Measurements from ENCODE around the gene OVCA2.
A peak's percentile ranks its signal among the peaks of the same experiment; 100 is the strongest.

The OVCA2 gene

GRCh38 chr17:2068031-2068518 is 26.3 kb downstream of the OVCA2 start:
- DNase-seq, result no peak

- DNase-seq, result no peak
These were observed 26.8 kb downstream of the OVCA2 start for GRCh38 chr17:2068519-2069051.

GRCh38 chr17:2070241-2071023 is 28.6 kb downstream of the OVCA2 start:
- no peak for DNase-seq

- DNase-seq, result no peak
These were observed 29.2 kb downstream of the OVCA2 start for GRCh38 chr17:2071024-2071385.

GRCh38 chr17:2071455-2072281 is 29.8 kb downstream of the OVCA2 start:
- DNase-seq, result no peak

- no peak for DNase-seq
These were observed 33.1 kb downstream of the OVCA2 start for GRCh38 chr17:2074919-2075318.

GRCh38 chr17:2075336-2076086 is 33.7 kb downstream of the OVCA2 start:
- DNase-seq, result no peak

GRCh38 chr17:2076087-2076984 is 34.5 kb downstream of the OVCA2 start:
- no peak for DNase-seq

GRCh38 chr17:2077040-2077439 is 35.2 kb downstream of the OVCA2 start:
- DNase-seq, result no peak

GRCh38 chr17:2081564-2081963 is 39.7 kb downstream of the OVCA2 start:
- no peak for DNase-seq

GRCh38 chr17:2082003-2082781 is 40.4 kb downstream of the OVCA2 start:
- no peak for DNase-seq

GRCh38 chr17:2083613-2084035 is 41.8 kb downstream of the OVCA2 start:
- no peak for DNase-seq

- DNase-seq, result no peak
These were observed 42.4 kb downstream of the OVCA2 start for GRCh38 chr17:2084036-2084765.

GRCh38 chr17:2084766-2085647 is 43.2 kb downstream of the OVCA2 start:
- no peak for DNase-seq

- no peak for DNase-seq
These were observed 43.8 kb downstream of the OVCA2 start for GRCh38 chr17:2085648-2085949.

- DNase-seq, result no peak
These were observed 44.5 kb downstream of the OVCA2 start for GRCh38 chr17:2086306-2086705.

- DNase-seq, result peak; percentile 27
These were observed 45.9 kb downstream of the OVCA2 start for GRCh38 chr17:2087597-2088211.

GRCh38 chr17:2089021-2089422 is 47.2 kb downstream of the OVCA2 start:
- no peak for DNase-seq

GRCh38 chr17:2090210-2090641 is 48.4 kb downstream of the OVCA2 start:
- DNase-seq, result peak; percentile 26
